Measurements from ENCODE around the gene ETHE1.

The ETHE1 gene

DNA sequence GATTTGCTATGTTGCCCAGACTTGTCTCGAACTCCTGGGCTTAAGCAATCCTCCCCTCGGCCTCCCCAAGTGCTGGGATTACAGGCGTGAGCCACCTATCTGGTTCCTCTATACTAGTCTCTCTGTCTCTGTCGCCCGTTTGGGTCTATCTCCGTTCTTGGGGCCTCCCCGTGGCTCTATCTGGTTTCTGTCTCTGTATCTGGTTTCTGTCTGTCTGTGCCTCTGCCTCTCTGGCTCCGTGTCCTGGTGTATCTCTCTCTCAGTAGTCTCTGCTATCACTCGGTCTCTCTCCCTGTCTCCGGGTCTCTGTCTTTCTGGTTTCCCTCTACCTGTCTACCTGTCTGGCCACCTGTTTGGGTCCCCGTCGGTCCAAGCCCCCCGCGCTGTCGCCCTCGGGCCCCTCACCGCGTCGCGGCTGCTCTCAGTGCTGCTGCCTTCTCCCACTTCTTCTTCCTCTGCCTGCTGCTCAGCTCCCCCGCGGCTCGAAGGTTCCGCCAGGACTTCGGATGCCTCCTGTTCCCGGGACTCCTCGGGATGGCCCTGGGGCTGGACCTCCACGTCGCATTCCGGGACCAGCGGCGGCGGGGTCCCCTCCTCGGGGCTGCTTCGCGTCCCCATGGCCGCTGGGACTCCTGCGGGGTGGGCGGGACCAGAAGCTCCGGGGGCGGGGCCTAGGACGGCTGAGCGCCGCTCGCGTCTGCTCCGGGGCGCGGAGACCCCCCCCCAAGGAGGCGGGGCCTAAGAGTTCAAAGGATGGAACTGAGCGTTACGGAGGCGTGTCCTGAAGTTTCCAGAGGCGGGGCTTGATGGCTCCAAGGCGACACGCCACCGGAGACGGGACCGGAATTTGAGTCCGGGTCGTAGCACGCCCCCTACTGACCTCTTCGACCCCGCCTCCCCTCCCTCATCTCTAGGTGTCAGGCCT, 23.2 kb downstream of the ETHE1 start:
- H3K4me1 ChIP-seq (ENCODE audit: control insufficient read depth, low read depth, low read length): peaks cover 2% of the 10 kb centered on the region
- H3K79me1 ChIP-seq (ENCODE audit: low read length): no peaks in the 10 kb centered on the region
- H3K79me2 ChIP-seq (ENCODE audit: control insufficient read depth, insufficient read depth, low read length): no peaks in the 10 kb centered on the region
- H3K4ac ChIP-seq (ENCODE audit: low read depth, low read length): no peak overlapping the region
- peak overlapping the region; percentile 91 for H3K56ac ChIP-seq (ENCODE audit: low read length)
- H2BK120ac ChIP-seq (ENCODE audit: low read depth, low read length): no peak overlapping the region
- H2BK15ac ChIP-seq (replicated peaks; ENCODE audit: low read depth): no peak overlapping the region
- H3K18ac ChIP-seq (ENCODE audit: low read length): no peak overlapping the region
- peak overlapping the region; percentile 79 for H3K9ac ChIP-seq (ENCODE audit: low read length)
- H3K27ac ChIP-seq (ENCODE audit: low read depth, low read length): no peak overlapping the region
- H3K36me3 ChIP-seq (ENCODE audit: control insufficient read depth, insufficient read depth, low read length): no peaks in the 10 kb centered on the region
- peak overlapping the region; percentile 92 for H3K4me2 ChIP-seq (ENCODE audit: low read length)
- no peak overlapping the region for H4K8ac ChIP-seq (ENCODE audit: low read depth, low read length)
- H3K4me3 ChIP-seq (ENCODE audit: low read length): peak overlapping the region; percentile 68
- H2AK5ac ChIP-seq (ENCODE audit: low read length): no peak overlapping the region
- H3K27me3 ChIP-seq (ENCODE audit: insufficient read depth, low read length, poor library complexity): peaks cover 4% of the 10 kb centered on the region
- peak; percentile 95 for DNase-seq
- WGBS (ENCODE audit: extremely low coverage, insufficient coverage, low lambda C conversion rate): no CpG with 5 or more reads among the region's 64 CpGs
- H4K5ac ChIP-seq (ENCODE audit: low read length): no peak overlapping the region
- no peak overlapping the region for H2BK5ac ChIP-seq (ENCODE audit: low read length)
- H3K23ac ChIP-seq (ENCODE audit: low read length): no peak overlapping the region

DNA sequence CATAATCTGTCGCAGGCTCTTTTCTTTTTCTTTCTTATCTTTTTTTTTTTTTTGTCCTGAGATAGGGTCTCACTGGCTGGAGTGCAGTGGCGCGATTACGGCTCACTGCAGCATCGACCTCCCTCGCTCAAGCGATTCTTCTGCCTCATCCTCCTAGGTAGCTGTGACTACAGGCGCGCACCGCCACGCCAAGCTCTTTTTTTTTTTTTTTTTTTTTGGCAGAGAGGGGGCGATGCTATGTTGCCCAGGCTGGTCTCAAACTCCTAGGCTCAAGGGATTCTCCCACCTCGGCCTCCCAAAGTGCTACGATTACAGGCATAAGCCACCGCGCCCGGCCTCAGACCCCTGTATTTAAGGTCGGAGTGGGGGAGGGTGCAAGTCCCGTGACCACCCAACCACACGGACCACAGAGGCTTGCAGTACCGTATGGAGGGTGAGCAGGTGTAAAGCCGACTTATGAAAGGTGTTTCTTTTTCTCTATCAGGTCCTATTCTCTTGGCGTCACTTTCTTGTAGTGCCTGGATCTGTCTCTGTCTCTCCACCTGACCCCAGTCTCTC, 24.5 kb downstream of the ETHE1 start:
- Histone ChIP-seq H3K18ac (ENCODE audit: low read length) (no peak overlapping the region), H3K23ac (ENCODE audit: low read length) (no peak overlapping the region), H3K27ac (ENCODE audit: low read depth, low read length) (no peak overlapping the region), H3K4me1 (ENCODE audit: control insufficient read depth, low read depth, low read length) (peaks cover 2% of the 10 kb centered on the region), H3K79me1 (ENCODE audit: low read length) (no peaks in the 10 kb centered on the region), H2BK120ac (ENCODE audit: low read depth, low read length) (no peak overlapping the region), H3K4me3 (ENCODE audit: low read length) (no peak overlapping the region), H3K56ac (ENCODE audit: low read length) (no peak overlapping the region), H3K4me2 (ENCODE audit: low read length) (no peak overlapping the region), H2AK5ac (ENCODE audit: low read length) (no peak overlapping the region), H3K4ac (ENCODE audit: low read depth, low read length) (no peak overlapping the region), H3K27me3 (ENCODE audit: insufficient read depth, low read length, poor library complexity) (peaks cover 4% of the 10 kb centered on the region), H3K9ac (ENCODE audit: low read length) (no peak overlapping the region), H2BK15ac (replicated peaks; ENCODE audit: low read depth) (no peak overlapping the region), H3K36me3 (ENCODE audit: control insufficient read depth, insufficient read depth, low read length) (no peaks in the 10 kb centered on the region), H3K79me2 (ENCODE audit: control insufficient read depth, insufficient read depth, low read length) (no peaks in the 10 kb centered on the region), H4K5ac (ENCODE audit: low read length) (no peak overlapping the region), H4K8ac (ENCODE audit: low read depth, low read length) (no peak overlapping the region), H2BK5ac (ENCODE audit: low read length) (no peak overlapping the region)
- DNase-seq: no peak
- WGBS (ENCODE audit: extremely low coverage, insufficient coverage, low lambda C conversion rate): no CpG with 5 or more reads among the region's 23 CpGs

DNA sequence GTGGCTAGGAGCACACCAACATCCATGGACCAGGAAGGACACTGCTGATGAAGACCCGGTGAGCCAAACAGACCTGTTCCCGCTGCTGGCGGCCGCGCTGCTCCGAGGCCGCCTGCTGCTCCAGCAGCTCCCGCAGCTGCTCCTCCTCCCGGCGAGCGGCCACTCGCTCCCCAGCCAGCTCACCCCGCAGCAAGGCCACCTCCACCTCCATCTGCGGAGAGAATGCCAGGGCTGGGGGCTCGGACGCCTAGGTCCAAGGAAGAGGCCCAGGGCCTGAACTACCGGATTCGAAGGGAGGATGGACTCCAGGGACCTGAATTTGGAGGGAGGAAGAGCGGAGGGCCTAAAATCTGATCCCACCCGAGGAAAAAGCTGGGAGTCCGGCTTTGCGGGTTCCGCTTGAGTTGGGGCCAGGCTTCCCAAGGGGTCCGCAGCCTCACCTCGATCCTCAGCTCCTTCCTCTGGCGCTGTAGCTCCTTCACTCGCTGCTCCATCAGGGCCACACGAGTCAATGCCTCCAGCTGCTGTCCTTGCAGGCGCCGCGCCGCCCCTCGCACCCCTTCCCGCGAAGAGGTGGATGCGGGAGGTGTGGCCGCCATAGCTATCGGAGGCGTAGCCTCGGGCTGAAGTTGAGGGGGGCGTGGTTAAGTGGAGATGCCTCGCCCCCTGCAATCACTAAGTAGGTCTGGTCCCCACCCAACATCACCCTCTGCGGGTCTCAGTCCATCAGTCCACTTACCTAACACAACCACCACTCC, 25.2 kb downstream of the ETHE1 start:
- no peak overlapping the region for H3K4ac ChIP-seq (ENCODE audit: low read depth, low read length)
- H3K23ac ChIP-seq (ENCODE audit: low read length): no peak overlapping the region
- H4K5ac ChIP-seq (ENCODE audit: low read length): no peak overlapping the region
- H3K4me1 ChIP-seq (ENCODE audit: control insufficient read depth, low read depth, low read length): peaks cover 2% of the 10 kb centered on the region
- no peak overlapping the region for H3K27ac ChIP-seq (ENCODE audit: low read depth, low read length)
- H3K36me3 ChIP-seq (ENCODE audit: control insufficient read depth, insufficient read depth, low read length): no peaks in the 10 kb centered on the region
- no peak overlapping the region for H2AK5ac ChIP-seq (ENCODE audit: low read length)
- no peak overlapping the region for H2BK120ac ChIP-seq (ENCODE audit: low read depth, low read length)
- no peak overlapping the region for H4K8ac ChIP-seq (ENCODE audit: low read depth, low read length)
- H2BK15ac ChIP-seq (replicated peaks; ENCODE audit: low read depth): no peak overlapping the region
- H3K79me1 ChIP-seq (ENCODE audit: low read length): no peaks in the 10 kb centered on the region
- H3K56ac ChIP-seq (ENCODE audit: low read length): peak overlapping the region; percentile 58
- WGBS (ENCODE audit: extremely low coverage, insufficient coverage, low lambda C conversion rate): no CpG with 5 or more reads among the region's 43 CpGs
- DNase-seq: peak; percentile 73
- no peaks in the 10 kb centered on the region for H3K79me2 ChIP-seq (ENCODE audit: control insufficient read depth, insufficient read depth, low read length)
- H3K27me3 ChIP-seq (ENCODE audit: insufficient read depth, low read length, poor library complexity): peaks cover 4% of the 10 kb centered on the region
- no peak overlapping the region for H3K18ac ChIP-seq (ENCODE audit: low read length)
- H2BK5ac ChIP-seq (ENCODE audit: low read length): no peak overlapping the region
- H3K4me2 ChIP-seq (ENCODE audit: low read length): peak overlapping the region; percentile 57
- peak overlapping the region; percentile 47 for H3K9ac ChIP-seq (ENCODE audit: low read length)
- peak overlapping the region; percentile 4 for H3K4me3 ChIP-seq (ENCODE audit: low read length)

DNA sequence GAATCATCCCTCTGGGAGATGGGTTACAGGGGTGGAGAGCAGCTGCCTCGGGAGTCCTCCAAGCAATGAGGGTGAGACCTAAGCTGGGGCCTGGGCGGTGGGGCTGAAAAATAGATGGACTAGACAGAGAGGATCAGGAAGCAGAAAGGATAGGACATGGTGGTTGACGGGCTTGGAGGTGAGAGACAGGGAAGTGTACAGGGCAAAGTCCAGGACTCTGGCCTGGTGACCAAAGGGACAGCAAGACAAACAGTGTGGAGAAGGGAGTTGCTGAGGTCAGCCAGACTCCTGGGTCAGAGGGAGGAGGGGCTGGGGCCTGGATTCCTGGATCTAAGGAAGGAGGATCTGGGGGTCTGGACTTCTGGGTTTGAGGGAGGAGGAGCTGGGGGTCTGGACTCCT, 28.0 kb downstream of the ETHE1 start:
- DNase-seq: no peak
- Histone ChIP-seq H3K4ac (ENCODE audit: low read depth, low read length) (no peak overlapping the region), H3K18ac (ENCODE audit: low read length) (no peak overlapping the region), H3K4me3 (ENCODE audit: low read length) (no peak overlapping the region), H4K5ac (ENCODE audit: low read length) (no peak overlapping the region), H2BK120ac (ENCODE audit: low read depth, low read length) (no peak overlapping the region), H3K27me3 (ENCODE audit: insufficient read depth, low read length, poor library complexity) (peaks cover 4% of the 10 kb centered on the region), H3K79me1 (ENCODE audit: low read length) (no peaks in the 10 kb centered on the region), H2BK5ac (ENCODE audit: low read length) (no peak overlapping the region), H3K4me2 (ENCODE audit: low read length) (no peak overlapping the region), H3K23ac (ENCODE audit: low read length) (no peak overlapping the region), H4K8ac (ENCODE audit: low read depth, low read length) (no peak overlapping the region), H2AK5ac (ENCODE audit: low read length) (no peak overlapping the region), H3K9ac (ENCODE audit: low read length) (no peak overlapping the region), H3K27ac (ENCODE audit: low read depth, low read length) (no peak overlapping the region), H3K79me2 (ENCODE audit: control insufficient read depth, insufficient read depth, low read length) (no peaks in the 10 kb centered on the region), H3K56ac (ENCODE audit: low read length) (no peak overlapping the region), H3K36me3 (ENCODE audit: control insufficient read depth, insufficient read depth, low read length) (no peaks in the 10 kb centered on the region), H2BK15ac (replicated peaks; ENCODE audit: low read depth) (no peak overlapping the region), H3K4me1 (ENCODE audit: control insufficient read depth, low read depth, low read length) (peaks cover 2% of the 10 kb centered on the region)
- WGBS (ENCODE audit: extremely low coverage, insufficient coverage, low lambda C conversion rate): no CpG with 5 or more reads among the region's 3 CpGs

DNA sequence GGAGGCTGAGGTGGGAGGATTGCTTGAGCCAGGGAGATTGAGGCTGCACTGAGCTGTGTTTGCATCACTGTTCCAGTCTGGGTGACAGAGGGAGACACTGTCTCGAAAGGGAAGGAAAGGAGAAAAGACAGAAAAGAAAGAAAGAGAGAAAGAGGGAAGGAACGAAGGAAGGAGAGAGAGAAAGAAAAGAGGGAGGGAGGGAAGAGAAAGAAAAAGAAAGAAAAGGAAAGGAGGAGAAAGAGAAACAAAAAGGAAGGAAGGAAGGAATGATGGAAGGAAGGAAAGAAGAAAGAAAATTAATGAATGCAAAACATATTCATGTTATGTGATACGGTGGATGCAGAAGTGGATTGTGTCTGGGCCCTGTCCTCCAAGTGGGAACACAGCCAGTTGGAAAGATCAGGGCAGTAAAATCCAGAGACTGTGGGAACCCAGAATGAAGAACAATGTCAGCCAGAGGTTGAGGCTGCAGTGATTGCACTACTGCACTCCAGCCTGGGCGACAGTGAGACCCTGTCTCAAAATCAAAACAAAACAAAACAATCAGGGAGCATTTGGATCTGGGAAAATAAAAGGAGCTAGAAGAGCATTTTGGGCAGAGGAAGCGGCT, 28.7 kb downstream of the ETHE1 start:
- no peak overlapping the region for H2AK5ac ChIP-seq (ENCODE audit: low read length)
- no peak overlapping the region for H4K8ac ChIP-seq (ENCODE audit: low read depth, low read length)
- no peak overlapping the region for H2BK15ac ChIP-seq (replicated peaks; ENCODE audit: low read depth)
- H3K27me3 ChIP-seq (ENCODE audit: insufficient read depth, low read length, poor library complexity): peaks cover 4% of the 10 kb centered on the region
- no peaks in the 10 kb centered on the region for H3K79me1 ChIP-seq (ENCODE audit: low read length)
- H4K5ac ChIP-seq (ENCODE audit: low read length): no peak overlapping the region
- H3K56ac ChIP-seq (ENCODE audit: low read length): no peak overlapping the region
- peaks cover 2% of the 10 kb centered on the region for H3K4me1 ChIP-seq (ENCODE audit: control insufficient read depth, low read depth, low read length)
- no peak overlapping the region for H2BK120ac ChIP-seq (ENCODE audit: low read depth, low read length)
- no peak overlapping the region for H3K23ac ChIP-seq (ENCODE audit: low read length)
- DNase-seq: no peak
- H3K4me2 ChIP-seq (ENCODE audit: low read length): no peak overlapping the region
- no peak overlapping the region for H3K27ac ChIP-seq (ENCODE audit: low read depth, low read length)
- no peaks in the 10 kb centered on the region for H3K79me2 ChIP-seq (ENCODE audit: control insufficient read depth, insufficient read depth, low read length)
- no peak overlapping the region for H3K9ac ChIP-seq (ENCODE audit: low read length)
- H3K36me3 ChIP-seq (ENCODE audit: control insufficient read depth, insufficient read depth, low read length): no peaks in the 10 kb centered on the region
- WGBS (ENCODE audit: extremely low coverage, insufficient coverage, low lambda C conversion rate): 100% methylated on average over 1 of the region's 5 CpGs
- no peak overlapping the region for H2BK5ac ChIP-seq (ENCODE audit: low read length)
- no peak overlapping the region for H3K4me3 ChIP-seq (ENCODE audit: low read length)
- no peak overlapping the region for H3K4ac ChIP-seq (ENCODE audit: low read depth, low read length)
- no peak overlapping the region for H3K18ac ChIP-seq (ENCODE audit: low read length)
